Measurements from ENCODE around the gene CTCFL.
A peak's percentile ranks its signal among the peaks of the same experiment; 100 is the strongest.

CTCFL gene

GRCh38 chr20:57465486-57465885, 59.5 kb downstream of the CTCFL start:
- DNase-seq (ENCODE audit: low spot score) = no peak

- DNase-seq (ENCODE audit: low spot score) = peak; percentile 45
These were observed 60.2 kb downstream of the CTCFL start for GRCh38 chr20:57464642-57465211.

GRCh38 chr20:57462781-57463180, 62.2 kb downstream of the CTCFL start:
- DNase-seq (ENCODE audit: low spot score) = no peak

DNA sequence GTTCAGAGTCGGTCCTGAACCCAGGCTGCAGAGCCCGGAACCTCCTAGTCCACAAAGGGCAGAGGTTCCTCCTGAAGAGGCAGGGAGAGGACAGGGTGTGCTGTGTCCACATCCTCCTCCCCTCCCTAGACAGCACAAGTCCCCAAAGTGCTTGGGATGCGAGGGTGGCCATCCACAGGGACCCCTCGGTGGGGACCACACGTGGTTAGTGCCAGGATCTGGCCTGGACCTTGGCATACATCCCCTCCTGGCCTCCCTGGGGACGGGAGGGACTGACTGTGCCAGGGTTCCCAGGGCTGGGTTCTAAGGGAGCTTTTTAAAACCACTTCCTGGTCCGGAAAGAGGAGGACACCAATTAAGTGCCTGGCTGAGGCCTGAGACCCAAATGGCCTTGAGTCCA, 63.2 kb downstream of the CTCFL start:
- DNase-seq (ENCODE audit: low spot score) = no peak

- no peak for DNase-seq (ENCODE audit: low spot score)
These were observed 64.0 kb downstream of the CTCFL start for GRCh38 chr20:57460781-57461465.

DNA sequence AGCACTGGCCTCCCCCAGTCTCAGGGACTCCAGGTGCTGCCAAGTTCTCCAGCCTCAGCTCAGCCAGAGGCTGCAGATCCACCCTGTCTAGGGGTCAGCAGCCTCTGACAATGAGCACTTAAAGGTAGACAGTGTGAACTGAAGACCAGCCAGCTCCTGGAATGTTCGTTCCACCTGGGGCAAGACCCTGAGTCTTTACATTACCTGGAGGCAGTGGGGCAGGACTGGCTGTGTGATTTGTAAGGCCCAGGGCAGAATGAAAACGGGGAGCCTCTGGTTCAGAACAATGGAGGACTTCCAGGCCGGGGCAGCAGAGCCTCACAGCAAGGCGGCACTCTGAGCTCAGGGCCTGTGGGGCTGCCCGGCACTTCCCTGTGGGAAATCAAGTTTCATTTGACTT, 65.0 kb downstream of the CTCFL start:
- no peak for DNase-seq (ENCODE audit: low spot score)

- DNase-seq (ENCODE audit: low spot score) = no peak
These were observed 65.7 kb downstream of the CTCFL start for GRCh38 chr20:57459278-57459677.

DNA sequence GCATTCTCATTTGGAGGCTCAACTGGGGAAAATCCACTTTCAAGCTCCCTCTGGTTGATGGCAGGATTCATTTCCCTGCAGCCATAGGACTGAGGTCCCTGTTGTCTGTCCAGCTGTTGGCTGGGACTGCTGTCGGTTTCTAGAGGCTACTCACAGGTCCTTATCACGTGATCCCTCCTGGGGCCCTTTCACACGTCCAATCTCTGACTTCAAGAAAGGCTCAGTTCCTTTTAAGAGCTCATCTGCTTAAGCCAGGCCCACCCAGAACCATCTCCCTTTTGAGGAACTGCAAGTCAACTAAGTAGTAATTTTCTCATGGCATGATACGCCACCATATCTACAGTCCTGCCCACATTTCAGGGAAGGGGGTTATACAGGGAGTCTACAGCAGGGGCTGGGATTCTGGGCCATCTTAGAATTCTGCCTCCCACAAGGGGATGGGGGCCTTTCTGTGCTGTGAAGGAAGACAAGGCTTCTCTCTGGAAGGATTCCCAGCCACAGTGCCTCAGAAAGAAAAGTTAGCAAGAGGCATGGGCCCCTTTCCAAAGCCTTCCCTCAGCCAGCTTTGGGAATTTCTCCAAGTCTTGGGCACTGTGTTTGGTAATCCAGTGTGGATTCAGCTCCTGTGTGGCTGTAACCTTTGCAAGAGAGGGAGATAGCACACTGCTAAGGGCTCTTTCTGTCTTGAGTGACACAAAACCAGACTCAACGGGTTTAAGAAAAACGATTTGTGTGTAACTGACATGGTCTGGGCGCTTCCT, 66.4 kb downstream of the CTCFL start:
- DNase-seq (ENCODE audit: low spot score) = no peak

DNA sequence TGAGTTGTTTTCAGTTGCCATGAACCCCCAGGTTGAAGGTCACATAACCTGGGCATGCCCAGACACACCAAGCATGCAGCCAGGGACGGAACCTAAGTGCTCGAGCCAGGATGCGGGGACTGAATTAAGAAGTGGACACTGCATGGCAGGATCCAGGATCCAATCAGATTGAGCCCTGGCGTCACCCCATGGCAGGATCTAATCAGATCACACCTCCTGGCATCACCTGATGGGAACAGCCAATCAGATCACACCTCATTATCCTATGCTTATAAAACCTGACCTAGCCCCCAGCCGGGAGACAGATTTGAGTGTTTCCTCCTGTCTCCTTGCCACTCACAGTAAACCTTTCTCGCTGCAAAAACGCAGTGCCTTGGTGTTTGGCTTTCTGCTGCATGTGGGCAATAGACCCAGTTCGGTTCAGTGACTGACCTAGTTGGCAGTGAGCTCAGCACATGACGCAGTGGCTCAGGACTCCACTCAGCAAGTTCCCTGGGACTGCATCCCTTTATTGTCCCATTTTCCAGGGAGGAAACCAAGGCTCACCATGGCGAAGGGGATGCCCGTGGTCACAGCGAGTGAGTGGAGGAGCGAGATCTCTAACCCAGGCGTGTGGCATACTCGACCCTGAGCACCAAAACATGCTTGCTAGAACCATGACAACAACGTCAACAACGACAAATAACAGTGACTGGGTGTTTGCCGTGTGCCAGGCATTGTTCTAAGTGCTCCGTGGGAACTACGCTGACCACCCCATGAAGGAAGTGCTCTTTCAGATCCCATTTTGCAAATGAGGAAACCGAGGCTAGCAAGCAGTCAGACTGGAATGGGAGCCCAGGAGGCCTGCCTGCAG, 67.5 kb downstream of the CTCFL start:
- no peak for DNase-seq (ENCODE audit: low spot score)

DNA sequence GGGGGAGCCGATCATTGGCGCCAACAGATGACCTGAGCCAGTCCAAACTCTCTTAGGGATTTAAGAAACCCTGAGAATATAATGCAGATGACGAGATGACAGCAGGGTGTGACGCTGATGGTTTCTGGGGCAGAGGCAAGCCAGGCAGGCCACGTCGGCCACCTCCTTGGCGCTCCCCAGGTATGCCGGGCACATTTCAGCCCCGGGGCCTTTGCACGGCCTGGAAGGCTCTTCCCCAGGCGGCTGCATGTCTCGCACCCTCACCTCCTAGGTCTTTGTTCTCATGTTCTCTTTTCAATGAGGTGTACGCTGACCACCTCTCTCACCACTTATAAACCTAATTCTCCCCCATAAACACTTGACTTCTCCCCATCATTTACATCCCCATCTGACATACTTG, 68.8 kb downstream of the CTCFL start:
- no peak for DNase-seq (ENCODE audit: low spot score)

- DNase-seq (ENCODE audit: low spot score) = no peak
These were observed 69.6 kb downstream of the CTCFL start for GRCh38 chr20:57455386-57455785.

DNA sequence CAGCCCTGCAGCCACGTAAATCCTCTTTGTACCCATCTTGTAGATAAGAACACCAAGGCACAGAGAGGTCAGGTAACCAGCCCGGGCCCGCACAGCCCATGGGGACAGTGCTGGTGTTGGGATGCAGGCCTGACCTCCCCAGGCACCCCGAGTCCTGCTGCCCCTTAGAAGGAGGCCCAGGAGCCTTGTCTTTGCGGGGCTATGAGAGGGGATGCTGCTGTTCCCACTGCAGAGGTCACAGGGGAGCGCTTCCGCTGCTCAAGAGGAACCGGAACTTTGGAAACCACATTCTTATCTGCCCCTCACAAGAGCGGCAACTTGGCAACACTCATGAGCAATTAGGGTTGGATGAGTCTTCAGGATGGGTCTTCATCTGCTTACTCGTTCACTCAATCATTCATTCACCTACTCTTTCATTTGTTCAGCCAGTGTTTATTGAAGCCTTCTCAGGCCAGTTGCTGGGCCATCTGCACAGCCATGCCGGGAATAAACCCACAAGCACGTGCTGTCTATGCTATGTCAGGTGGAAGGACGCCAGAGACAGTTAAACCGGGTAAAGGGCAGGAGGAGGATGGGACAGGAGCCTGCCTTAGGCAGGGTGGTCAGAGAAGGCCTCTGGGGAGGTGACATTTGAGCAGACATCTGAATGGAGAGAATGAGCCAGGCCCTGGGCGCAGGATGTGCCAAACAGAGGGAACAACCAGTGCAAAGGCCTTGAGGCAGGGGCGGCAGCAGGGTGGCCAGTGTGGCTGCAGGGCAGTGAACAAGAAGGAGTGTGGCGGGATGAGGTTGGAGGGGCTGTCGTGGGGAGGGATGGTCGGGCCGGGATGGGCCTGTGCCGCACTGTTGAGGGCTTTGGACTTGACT, 72.9 kb downstream of the CTCFL start:
- DNase-seq (ENCODE audit: low spot score) = no peak

GRCh38 chr20:57451431-57451794, 73.5 kb downstream of the CTCFL start:
- no peak for DNase-seq (ENCODE audit: low spot score)

DNA sequence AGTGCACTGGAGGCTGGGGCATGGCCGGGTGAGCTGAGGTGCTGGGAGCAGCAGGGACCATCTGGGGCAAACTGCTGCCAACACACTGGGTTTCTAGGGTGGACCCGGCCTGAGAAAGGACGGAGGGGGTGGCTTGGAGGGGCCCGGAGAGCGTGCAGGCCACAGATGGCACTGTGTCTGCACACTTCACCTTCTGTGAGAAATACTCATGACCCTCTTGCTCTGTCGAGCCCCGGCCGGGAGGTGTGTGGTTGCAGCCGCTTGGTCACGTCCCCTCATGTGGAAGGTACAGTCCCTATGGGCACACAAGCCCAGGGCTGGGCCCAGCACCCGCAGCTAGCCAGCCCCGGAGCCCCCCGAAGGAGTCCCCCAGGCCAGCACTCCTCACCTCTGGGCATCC, 74.0 kb downstream of the CTCFL start:
- DNase-seq (ENCODE audit: low spot score) = no peak

DNA sequence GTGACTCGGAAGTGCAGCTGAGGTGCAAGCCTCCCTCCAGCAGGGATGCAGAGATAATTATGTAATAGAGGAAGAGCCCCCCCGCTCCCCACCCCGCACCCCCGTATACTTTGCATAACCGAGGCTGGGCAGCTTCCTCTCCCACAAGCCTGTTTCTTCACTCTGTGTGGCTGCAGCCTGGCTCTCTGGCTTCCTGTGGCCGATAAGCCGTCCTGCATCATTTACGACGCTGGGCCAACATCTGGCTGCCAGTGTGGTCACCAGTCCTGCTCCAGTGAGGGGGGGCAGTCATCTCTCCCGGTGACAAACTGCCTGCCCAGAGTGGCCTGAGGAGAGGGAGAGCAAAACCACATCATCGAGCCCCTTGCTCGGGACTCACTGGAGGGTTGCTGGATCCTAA, 74.5 kb downstream of the CTCFL start:
- no peak for DNase-seq (ENCODE audit: low spot score)

DNA sequence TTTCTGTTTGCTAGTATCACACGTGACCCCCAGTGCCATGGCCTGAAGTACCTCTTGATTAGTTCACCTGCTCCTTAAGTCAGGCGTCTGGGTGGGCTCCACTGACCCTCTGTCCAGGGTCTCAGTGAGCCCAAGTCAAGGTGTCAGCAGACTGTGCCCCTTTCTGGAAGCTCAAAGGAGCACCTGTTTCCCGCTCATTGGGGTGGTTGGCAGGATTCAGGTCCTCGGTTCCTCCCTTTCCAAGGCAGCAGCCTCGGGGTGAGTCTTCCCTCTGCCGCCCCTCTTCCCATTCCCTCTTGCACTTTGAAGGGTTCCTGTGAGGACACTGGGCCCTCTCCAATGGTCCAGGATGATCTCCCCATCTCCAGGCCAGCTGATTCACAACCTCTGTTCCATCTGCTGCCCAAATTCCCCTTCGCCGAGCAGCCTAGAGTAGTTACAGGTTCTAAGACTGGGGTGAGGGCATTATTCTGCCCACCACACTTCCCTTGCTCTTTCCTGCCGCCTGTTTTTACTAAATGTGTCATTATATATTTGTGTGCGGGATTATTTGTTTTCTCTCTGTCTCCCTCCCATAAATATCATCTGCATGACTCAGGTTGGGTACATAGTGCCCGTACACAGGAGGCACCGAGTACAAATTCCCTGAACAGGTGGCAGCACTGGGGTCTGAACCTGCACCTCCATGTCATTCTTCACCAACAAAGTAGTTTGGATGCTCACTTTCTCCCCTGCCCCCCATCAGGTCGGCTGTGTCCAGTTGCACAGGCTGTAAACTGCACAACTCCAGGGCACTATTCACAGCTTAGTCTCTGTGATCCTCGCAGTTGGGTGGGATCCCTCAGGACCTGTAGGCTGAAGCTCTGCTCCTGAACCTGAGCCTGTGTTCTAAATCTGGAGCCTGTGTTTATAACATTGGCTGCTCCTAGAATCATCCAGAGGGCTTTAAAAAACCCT, 75.3 kb downstream of the CTCFL start:
- DNase-seq (ENCODE audit: low spot score) = no peak

- DNase-seq (ENCODE audit: low spot score) = no peak
These were observed 76.1 kb downstream of the CTCFL start for GRCh38 chr20:57448764-57449354.
